ENCODE data around the gene PPP1R13B. TPM values are rescaled to one million over a fixed set of nuclear protein-coding genes. Genes with fewer than 3 reads are reported as not detected.
"Not testable (repeated sequence)": the region's sequence is repeated elsewhere in the genome, so short reads cannot be mapped to it uniquely, and the experiment has no call there.

PPP1R13B gene
- total RNA-seq, 1 donor from 2014 or later: 8.6 TPM

DNA sequence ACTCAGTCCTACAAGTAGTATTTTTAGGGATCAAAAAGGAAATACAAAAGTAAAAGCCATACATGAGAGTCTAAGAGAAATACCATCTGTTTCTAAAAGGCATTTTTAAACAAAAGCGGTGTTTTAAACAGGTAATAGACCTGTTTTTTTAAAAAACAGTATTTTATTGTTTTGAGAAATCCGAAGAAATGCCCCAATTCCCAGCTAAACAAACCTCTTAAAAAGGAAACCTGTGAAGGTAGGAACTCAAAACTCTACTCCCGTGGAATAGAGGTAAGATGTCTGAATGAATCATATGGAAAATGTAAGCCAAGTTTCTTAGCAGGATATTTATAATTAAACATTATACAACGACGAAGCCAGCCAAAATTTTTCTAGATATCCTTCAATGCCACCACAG is 2.0 kb downstream of the PPP1R13B start:
- no peaks in the 10 kb centered on the region for H3K36me3 Mint-ChIP-seq (ENCODE audit: low read depth)
- H3K4me1 Mint-ChIP-seq: peaks cover 13% of the 10 kb centered on the region
- peaks cover 29% of the 10 kb centered on the region for H3K27me3 Mint-ChIP-seq
- DNase-seq: no peak
- no peak overlapping the region for H3K27ac Mint-ChIP-seq
- no peaks in the 10 kb centered on the region for H3K9me3 Mint-ChIP-seq
- no peak overlapping the region for H3K4me3 Mint-ChIP-seq
- intact Hi-C loops (cut with micrococcal nuclease): loop anchor here (5.0 kb wide), 1 partner anchor 77 kb away; a partner anchor contains a TSS

DNA sequence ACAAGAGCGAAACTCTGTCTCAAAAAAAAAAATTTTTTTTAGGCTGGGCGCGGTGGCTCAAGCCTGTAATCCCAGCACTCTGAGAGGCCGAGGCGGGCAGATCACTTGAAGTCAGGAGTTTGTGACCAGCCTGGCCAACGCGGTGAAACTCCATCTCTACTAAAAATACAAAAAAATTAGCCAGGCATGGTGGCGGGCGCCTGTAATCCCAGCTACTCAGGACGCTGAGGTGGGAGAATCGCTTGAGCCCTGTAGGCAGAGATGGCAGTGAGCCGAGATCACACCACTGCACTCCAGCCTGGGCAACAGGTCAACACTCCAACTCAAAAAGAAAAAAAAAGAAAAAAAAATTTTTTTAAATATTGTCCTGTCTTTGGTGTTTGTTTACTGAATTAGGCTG is 6.1 kb downstream of the PPP1R13B start:
- intact Hi-C loops (cut with micrococcal nuclease): not testable (repeated sequence)

DNA sequence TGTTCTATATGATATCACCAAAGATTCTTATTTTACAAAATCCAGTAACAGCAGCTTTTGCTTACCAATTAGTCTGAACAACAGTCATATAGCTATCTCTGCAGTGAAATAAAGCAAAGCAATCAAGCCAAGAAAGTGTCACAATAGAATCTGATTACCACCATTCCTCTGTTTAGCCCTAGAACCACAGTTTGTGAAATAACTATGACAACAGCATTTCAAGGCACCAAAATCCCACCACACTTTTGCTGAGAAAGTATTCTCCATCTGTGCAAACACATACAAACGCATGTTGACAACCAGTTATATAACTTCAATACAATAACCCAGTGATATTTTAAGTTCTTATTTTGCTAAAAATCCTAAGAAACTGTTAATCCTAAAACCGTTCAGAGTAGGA is 7.4 kb downstream of the PPP1R13B start:
- no peak overlapping the region for H3K27ac Mint-ChIP-seq
- no peaks in the 10 kb centered on the region for H3K9me3 Mint-ChIP-seq
- no peak overlapping the region for H3K4me3 Mint-ChIP-seq
- intact Hi-C loops (cut with micrococcal nuclease): no loop called here
- H3K27me3 Mint-ChIP-seq: peaks cover 2% of the 10 kb centered on the region
- H3K4me1 Mint-ChIP-seq: peaks cover 2% of the 10 kb centered on the region
- no peaks in the 10 kb centered on the region for H3K36me3 Mint-ChIP-seq (ENCODE audit: low read depth)
- no peak for DNase-seq

More for the DNA sequence above, 6.1 kb downstream of the PPP1R13B start:
- H3K4me3 Mint-ChIP-seq; DNase-seq; H3K9me3 Mint-ChIP-seq; H3K36me3 Mint-ChIP-seq (ENCODE audit: low read depth); H3K27ac Mint-ChIP-seq; H3K4me1 Mint-ChIP-seq: not testable (repeated sequence)
- H3K27me3 Mint-ChIP-seq: peaks cover 12% of the 10 kb centered on the region

DNA sequence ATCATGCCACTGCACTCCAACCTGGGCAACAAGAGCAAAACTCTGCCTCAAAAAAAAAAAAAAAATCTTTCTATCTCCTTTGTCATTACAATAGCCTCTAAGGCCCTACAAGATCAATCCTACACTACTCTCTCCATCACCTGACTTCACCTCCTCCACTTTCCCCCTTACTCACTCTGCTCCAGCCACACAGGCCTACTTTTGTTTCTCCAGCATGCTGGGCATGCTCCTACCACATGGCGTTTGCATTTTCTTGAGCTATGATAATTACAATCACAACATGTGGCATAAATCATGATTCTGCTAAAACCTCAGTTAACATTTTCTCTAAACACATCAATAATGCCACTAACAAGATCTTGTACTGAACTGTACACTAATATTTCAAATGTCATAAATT is 7.8 kb downstream of the PPP1R13B start:
- Mint-ChIP-seq H3K9me3 (no peaks in the 10 kb centered on the region), H3K36me3 (ENCODE audit: low read depth) (no peaks in the 10 kb centered on the region), H3K4me3 (no peak overlapping the region), H3K27ac (no peak overlapping the region), H3K27me3 (peaks cover 2% of the 10 kb centered on the region), H3K4me1 (peaks cover 2% of the 10 kb centered on the region)
- DNase-seq: no peak
- intact Hi-C loops (cut with micrococcal nuclease): no loop called here

DNA sequence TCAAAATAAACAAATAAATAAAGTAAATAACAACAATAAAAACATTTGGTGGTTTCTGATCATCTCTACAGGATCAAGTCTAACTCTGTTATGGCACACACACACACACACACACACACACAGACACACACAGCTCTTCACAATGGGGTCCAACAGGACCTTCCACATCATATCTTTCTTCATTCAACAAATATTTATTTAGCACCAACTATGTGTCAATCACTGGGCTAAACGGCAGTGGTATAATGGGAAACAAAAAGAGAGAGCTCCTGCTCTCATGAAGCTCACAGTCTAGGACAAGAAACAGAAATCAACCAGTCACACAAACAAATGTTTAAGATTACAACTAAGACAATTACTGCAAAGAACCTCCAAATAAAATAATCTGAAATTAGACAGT is 9.3 kb downstream of the PPP1R13B start:
- peaks cover 2% of the 10 kb centered on the region for H3K4me1 Mint-ChIP-seq
- no peak overlapping the region for H3K27ac Mint-ChIP-seq
- no peaks in the 10 kb centered on the region for H3K9me3 Mint-ChIP-seq
- intact Hi-C loops (cut with micrococcal nuclease): no loop called here
- DNase-seq: no peak
- no peaks in the 10 kb centered on the region for H3K27me3 Mint-ChIP-seq
- H3K4me3 Mint-ChIP-seq: no peak overlapping the region
- H3K36me3 Mint-ChIP-seq (ENCODE audit: low read depth): no peaks in the 10 kb centered on the region

DNA sequence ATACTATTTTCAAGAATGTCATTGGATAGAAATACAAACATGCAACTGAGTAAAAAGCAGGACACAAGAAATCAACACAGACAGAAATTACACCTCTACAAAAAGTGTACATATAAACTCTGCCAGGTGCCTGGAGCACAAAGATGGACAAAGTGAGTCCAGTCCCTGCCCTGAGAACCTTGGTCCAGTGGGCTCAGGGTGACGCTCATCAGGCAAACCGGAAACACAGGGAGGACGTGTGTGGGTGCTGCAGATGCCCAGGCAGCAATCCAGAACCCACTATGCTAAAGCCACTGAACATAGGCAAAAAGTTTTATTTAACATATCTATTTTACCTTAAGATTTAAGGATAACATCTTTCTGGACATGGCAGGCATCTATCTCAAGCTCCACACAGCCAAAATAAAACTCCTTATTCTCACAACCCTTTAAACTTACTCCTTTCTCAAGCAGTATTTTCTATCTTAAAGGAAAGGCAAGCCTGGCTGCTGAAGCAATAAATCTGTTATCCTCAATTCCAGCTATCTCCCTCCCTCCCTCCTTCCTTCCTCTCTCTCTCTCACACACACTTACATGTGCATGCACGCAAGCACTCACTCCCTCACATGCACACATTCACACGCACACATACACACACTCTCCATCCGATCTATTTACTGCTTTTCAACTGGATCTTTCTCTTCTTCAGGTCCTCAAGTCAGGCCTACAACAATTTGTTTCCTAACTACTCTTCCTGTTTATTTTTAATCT is 10.2 kb downstream of the PPP1R13B start:
- no peaks in the 10 kb centered on the region for H3K36me3 Mint-ChIP-seq (ENCODE audit: low read depth)
- no peak overlapping the region for H3K27ac Mint-ChIP-seq
- no peak for DNase-seq
- H3K27me3 Mint-ChIP-seq: no peaks in the 10 kb centered on the region
- H3K4me3 Mint-ChIP-seq: no peak overlapping the region
- no peaks in the 10 kb centered on the region for H3K9me3 Mint-ChIP-seq
- intact Hi-C loops (cut with micrococcal nuclease): no loop called here
- peaks cover 2% of the 10 kb centered on the region for H3K4me1 Mint-ChIP-seq

DNA sequence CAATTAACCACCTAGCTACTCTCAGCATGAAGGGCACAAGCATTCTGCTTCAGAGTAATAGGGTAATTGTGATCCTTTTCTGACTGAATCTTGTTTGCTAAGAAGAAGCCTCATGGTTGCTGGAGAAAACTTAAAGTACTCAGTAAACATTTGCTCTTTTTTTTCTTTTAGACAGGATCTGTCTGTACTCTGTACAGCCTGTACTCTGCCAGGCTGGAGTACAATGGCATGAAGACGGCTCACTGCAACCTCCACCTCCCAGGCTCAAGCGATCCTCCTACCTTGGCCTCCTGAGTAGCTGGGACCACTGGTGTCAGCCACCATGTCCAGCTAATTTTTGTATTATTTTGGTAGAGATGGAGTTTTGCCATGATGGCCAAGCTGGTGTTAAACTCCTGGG is 12.4 kb downstream of the PPP1R13B start:
- Mint-ChIP-seq H3K27ac (no peak overlapping the region), H3K4me3 (no peak overlapping the region), H3K36me3 (ENCODE audit: low read depth) (no peaks in the 10 kb centered on the region), H3K9me3 (no peaks in the 10 kb centered on the region), H3K27me3 (no peaks in the 10 kb centered on the region), H3K4me1 (peaks cover 2% of the 10 kb centered on the region)
- intact Hi-C loops (cut with micrococcal nuclease): no loop called here
- no peak for DNase-seq

DNA sequence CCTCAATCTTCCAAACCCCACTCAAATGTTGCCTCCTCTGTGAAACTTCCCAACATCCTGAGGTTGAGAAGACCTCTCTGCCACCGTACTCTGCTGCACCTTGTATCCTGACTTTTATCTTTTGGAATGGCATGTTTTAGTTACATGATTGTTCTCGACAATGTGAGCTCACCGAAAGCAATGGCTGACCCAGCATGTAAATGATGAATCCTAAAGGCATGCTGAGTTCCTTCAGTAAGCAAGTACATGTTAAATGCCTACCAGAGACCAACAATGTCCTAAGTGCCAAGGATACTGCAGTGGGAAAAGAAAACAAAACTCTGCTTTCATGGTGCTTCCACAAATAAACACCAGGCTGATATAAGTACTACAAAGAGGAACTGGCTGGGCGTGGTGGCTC is 13.7 kb downstream of the PPP1R13B start:
- Mint-ChIP-seq H3K36me3 (ENCODE audit: low read depth) (no peaks in the 10 kb centered on the region), H3K4me1 (no peaks in the 10 kb centered on the region), H3K9me3 (no peaks in the 10 kb centered on the region), H3K27me3 (no peaks in the 10 kb centered on the region), H3K4me3 (no peak overlapping the region), H3K27ac (no peak overlapping the region)
- intact Hi-C loops (cut with micrococcal nuclease): no loop called here
- DNase-seq: no peak

DNA sequence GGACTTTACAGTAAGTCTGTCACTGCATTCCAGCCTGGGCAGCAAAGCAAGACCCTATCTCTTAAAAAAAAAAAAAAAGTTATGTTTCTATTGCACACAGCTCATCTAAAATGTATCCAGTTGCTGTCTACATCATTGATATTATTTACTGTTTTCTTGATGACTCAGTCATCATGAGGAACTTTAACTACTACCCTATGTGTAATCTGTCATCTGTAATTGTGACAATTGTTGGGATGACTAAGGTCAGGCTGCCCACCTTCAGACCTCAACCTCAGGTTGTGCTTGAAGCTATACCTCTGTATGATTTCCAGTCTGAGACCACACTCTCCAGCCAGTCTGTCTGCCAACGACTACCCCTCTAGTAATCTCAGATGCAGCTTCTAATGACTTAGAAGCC is 15.3 kb downstream of the PPP1R13B start:
- Mint-ChIP-seq H3K27ac (no peak overlapping the region), H3K27me3 (no peaks in the 10 kb centered on the region), H3K9me3 (no peaks in the 10 kb centered on the region), H3K4me3 (no peak overlapping the region), H3K36me3 (ENCODE audit: low read depth) (no peaks in the 10 kb centered on the region), H3K4me1 (no peaks in the 10 kb centered on the region)
- intact Hi-C loops (cut with micrococcal nuclease): no loop called here
- DNase-seq: no peak

DNA sequence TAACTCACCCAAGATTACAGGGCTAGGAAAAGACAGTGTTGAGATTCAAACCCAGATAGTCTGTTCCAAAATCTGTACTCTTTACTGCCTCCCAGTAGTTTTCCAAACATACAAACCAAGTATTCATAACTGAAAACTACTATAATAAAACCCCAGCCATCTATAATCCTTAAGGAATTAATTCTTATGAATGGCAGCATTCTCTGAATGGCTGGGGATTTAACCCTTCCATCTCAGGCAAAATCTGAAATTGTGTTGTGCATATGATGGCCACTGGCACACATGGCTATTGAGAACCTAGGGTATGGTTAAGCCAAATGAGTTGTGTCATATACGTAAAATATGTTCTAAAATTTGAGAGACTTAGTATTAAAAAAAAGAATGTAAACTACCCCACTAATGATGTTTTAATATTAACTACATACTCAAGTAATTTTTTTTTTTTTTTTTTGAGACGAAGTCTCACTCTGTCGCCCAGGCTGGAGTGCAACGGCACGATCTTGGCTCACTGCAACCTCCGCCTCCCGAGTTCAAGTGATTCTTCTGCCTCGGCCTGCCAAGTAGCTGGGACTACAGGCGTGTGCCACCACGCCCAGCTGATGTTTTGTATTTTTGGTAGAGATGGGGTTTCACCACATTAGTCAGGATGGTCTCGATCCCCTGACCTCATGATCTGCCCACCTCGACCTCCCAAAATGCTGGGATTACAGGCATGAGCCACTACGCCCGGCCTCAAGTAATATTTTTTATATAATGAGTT is 16.7 kb downstream of the PPP1R13B start:
- DNase-seq: no peak
- intact Hi-C loops (cut with micrococcal nuclease): no loop called here
- Mint-ChIP-seq H3K4me3 (no peak overlapping the region), H3K9me3 (no peaks in the 10 kb centered on the region), H3K4me1 (no peaks in the 10 kb centered on the region), H3K36me3 (ENCODE audit: low read depth) (no peaks in the 10 kb centered on the region), H3K27ac (no peak overlapping the region), H3K27me3 (no peaks in the 10 kb centered on the region)

DNA sequence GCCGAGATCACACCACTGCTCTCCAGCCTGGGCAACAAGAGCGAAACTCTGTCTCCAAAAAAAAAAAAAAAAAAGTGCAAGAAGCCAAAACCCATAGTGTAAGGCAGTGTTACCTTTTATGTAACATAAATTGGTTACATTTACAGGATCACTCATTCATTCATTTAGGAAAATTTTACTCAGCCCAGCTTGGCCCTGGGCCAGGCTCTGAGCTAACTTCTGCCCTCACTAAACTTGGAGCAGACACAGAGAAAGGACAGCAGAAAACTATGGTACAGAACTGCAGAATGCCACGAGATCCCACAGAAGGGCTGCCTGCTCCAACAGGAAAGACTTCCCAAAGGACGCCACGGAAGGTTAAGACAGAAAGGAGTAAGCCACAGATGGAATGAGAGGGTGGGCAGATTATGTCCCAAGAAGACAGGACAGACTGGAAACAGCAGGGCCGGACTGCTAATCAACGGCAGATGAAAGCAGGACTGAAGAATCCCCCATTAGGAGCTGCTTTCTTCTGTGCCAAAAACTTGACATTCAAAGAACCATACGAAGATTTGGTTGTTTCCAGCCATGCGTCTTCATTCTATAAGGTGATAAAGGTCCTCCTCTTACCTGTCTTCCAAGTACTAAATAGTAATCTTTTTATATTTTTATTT is 18.9 kb downstream of the PPP1R13B start:
- no peaks in the 10 kb centered on the region for H3K4me1 Mint-ChIP-seq
- no peak overlapping the region for H3K27ac Mint-ChIP-seq
- no peak overlapping the region for H3K4me3 Mint-ChIP-seq
- intact Hi-C loops (cut with micrococcal nuclease): no loop called here
- DNase-seq: no peak
- no peaks in the 10 kb centered on the region for H3K27me3 Mint-ChIP-seq
- H3K9me3 Mint-ChIP-seq: no peaks in the 10 kb centered on the region
- no peaks in the 10 kb centered on the region for H3K36me3 Mint-ChIP-seq (ENCODE audit: low read depth)

DNA sequence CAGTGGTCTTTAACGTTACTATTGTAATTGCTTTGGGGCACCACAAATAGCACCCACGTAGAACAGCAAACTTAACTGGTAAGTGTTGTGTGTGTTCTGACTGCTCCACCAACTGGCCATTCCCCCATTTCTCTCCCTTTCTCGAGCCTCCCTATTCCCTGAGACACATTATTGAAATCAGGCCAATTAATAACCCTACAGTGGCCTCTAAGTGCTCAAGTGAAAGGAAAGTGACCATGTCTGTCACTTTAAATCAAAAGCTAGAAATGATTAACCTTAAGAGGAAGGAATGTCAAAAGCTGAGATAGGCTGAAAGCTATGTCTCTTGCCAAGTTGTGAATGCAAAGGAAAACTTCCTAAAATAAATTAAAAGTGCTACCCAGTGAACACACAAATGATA is 22.3 kb downstream of the PPP1R13B start:
- Mint-ChIP-seq H3K27ac (no peak overlapping the region), H3K4me3 (no peak overlapping the region)

DNA sequence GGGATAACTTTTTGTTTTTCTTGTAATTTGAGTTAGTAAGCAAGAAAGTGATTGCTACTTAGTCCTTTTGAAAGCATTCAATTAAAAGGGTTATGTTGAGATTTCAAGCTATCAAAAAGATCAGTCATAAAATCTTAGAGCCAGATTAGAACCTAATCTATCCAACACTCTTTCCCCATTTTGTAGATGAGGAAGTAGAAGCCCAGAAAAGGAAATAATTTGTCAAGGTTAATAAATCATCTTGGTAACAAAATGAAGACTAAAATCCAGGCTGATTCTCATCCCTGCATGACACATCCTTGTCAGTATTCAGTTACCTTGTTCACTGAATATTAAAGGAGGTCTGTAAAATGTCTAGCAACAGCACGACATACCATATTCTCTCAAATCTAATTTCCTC is 26.5 kb downstream of the PPP1R13B start:
- intact Hi-C loops (cut with micrococcal nuclease): no loop called here
- Mint-ChIP-seq H3K4me1 (peaks cover 4% of the 10 kb centered on the region), H3K9me3 (no peaks in the 10 kb centered on the region), H3K36me3 (ENCODE audit: low read depth) (no peaks in the 10 kb centered on the region), H3K27ac (no peak overlapping the region), H3K4me3 (no peak overlapping the region), H3K27me3 (peaks cover 7% of the 10 kb centered on the region)
- DNase-seq: no peak

More for the DNA sequence above, 22.3 kb downstream of the PPP1R13B start:
- Mint-ChIP-seq H3K36me3 (ENCODE audit: low read depth) (no peaks in the 10 kb centered on the region), H3K27me3 (peaks cover 3% of the 10 kb centered on the region), H3K4me1 (no peaks in the 10 kb centered on the region), H3K9me3 (no peaks in the 10 kb centered on the region)
- no peak for DNase-seq
- intact Hi-C loops (cut with micrococcal nuclease): no loop called here

DNA sequence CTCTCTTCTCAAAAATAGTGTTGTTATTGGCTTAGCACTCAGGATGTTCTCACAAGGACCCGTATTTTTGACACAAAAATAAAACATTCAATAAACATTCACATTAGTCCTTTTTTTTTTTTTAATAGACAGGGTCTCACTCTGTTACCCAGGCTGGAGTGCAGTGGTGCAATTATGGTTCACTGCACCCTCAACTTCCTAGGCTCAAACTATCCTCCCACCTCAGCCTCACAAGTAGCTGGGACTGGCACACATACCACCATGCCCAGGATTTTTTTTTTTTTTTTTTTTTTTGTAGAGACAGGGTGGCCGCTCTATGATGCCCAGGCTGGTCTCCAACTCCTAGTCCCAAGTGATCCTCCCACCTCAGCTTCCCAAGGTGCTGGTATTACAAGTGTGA is 27.0 kb downstream of the PPP1R13B start:
- H3K36me3 Mint-ChIP-seq (ENCODE audit: low read depth): no peaks in the 10 kb centered on the region
- H3K4me3 Mint-ChIP-seq: no peak overlapping the region
- peaks cover 7% of the 10 kb centered on the region for H3K27me3 Mint-ChIP-seq
- no peak overlapping the region for H3K27ac Mint-ChIP-seq
- H3K9me3 Mint-ChIP-seq: no peaks in the 10 kb centered on the region
- peaks cover 4% of the 10 kb centered on the region for H3K4me1 Mint-ChIP-seq
- DNase-seq: no peak
- intact Hi-C loops (cut with micrococcal nuclease): no loop called here

All from activated CD4-positive, alpha-beta T cell treated with anti-CD3 and anti-CD28 coated beads, Interleukin-2, amount 10 ng/mL, durations not matched to agents 24 days and 14 days (primary cell).